HG03342 (cell line): ENCODE measurements around the gene PCDHA1.

ENCODE experiments used
- ATAC-seq: cut with Tn5 transposase; IDR thresholded peaks from one replicate; pipeline ENCODE4 v1.9.1; 2021; ENCODE audit warnings: mild to moderate bottlenecking, moderate library complexity; ENCODE audit not compliant: unreplicated experiment

Gene PCDHA1

DNA sequence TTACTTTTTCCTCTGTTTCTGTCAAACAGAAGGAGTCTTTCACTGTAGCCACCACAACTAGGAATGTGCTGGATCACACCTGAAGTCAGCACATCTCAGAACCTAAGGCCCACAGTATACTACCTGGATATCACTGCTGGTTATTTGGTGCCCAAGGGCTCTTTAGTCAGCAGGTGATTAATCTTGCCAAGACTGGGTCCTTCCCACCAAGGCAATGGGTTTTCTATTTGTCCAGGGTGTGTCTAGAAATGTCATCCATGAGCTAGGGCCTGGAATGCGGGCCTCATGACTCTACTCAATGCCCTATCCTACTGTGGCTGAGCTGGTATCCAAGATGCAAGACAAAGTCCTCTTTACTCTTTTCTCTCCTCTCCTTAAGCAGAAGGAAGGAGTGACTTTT is 130.4 kb downstream of the PCDHA1 start:
- no peak for ATAC-seq

- ATAC-seq: no peak
Measured at GRCh38 chr5:140923601-140924000, 137.7 kb downstream of the PCDHA1 start.

DNA sequence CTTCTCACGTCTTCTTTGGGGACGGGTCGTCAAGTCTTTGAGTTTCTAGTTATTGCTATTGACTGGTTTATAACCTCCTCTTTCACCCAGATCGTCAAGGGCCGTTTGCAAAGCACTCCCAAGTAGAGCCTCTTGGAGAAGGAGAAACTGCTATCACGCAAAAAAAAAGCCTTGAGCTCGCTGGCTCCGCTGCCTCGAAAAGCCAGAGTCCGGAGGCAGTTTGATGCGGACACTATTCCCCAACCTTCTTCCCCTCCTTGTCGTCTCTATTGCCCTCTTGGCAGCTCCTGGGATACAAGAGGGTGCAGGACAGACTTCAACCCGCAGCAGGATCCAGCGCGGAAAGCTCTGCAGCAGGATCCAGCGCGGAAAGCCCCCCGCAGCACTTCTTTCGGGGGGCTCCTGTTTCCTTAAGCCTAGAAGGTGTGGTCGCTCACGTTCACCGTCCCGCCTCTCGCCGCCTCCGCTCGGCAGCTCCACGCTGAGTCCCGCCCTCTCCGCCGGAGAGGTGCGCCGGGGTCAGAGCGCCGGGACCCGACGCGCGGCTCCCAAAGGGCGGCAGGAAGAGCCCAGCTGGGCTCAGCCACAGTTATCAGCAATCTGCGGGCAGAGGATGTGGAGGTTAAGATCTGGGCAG is 140.0 kb downstream of the PCDHA1 start, which contains the start of gene PCDHAC1:
Gene PCDHAC1 (plus strand): TSS at position 494 of the 637 bp plus-strand sequence. CDS start 594 bp downstream, outside the sequence.
- ATAC-seq: no peak

GRCh38 chr5:140926443-140927227 is 140.7 kb downstream of the PCDHA1 start:
- no peak for ATAC-seq

- ATAC-seq: no peak
Measured at GRCh38 chr5:140927228-140927573, 141.3 kb downstream of the PCDHA1 start.

DNA sequence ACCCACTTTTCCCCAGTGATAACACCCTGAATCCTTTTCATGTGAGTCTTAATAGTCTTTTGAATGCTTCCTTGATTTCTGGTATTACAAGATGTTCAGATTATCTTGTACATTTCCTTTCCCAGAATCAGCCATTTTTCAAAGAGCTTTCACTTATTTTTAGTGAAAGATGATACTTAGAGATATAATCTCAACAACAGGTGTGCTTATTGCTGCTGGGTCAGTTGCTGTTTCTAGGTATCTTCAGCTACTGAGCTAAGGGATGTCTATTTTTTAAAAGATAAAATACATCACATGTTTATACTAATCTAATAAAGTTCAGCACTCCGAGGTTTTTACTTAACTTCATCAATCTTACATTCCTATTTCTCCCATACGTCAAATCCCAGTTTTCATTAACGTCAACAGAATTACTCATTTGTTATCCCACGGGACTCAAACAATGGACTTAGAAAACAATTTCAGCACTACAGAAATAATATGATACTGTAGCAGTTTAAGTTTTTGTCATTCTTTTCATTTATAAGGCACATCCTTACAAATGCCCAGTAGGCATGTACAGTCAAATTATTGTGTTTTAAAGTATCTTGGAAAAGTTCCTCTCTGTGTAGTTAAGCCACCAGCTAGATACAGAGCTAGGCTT is 149.1 kb downstream of the PCDHA1 start:
- no peak for ATAC-seq

DNA sequence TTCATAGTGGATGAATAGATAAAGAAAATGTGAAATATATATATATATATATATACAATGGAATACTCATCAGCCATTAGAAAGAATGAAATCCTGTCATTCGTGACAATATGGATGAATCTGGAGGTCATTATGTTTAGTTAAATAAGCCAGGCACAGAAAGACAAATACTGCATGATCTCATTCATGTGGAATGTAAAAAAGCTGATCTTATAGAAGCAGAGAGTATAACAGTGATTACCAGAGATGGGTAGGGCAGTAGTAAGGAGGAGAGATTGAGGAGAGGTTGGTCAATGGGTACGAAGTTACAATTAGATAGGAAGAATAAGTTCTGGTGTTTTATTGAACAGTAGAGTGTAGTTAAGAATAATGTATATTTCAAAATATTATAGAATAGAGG is 160.6 kb downstream of the PCDHA1 start:
- ATAC-seq: no peak

DNA sequence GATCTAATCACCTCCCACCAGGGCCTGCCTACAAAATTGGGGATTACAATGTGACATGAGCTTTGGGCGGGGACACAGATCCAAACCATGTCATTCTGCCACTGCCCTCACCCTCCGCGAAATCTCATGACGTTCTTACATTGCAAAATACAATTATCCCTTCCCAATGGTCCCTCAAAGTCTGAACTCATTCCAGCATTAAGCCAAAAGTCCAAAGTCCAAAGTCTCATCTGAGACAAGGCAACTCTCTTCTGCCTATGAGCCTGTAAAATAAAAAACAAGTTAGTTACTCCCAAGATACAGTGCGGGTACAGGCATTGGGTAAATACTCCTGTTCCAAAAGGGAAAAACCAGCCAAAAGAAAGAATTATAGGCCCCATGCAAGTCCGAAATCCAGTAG is 165.7 kb downstream of the PCDHA1 start:
- no peak for ATAC-seq

- no peak for ATAC-seq
Measured at GRCh38 chr5:140953234-140953633, 167.3 kb downstream of the PCDHA1 start.

DNA sequence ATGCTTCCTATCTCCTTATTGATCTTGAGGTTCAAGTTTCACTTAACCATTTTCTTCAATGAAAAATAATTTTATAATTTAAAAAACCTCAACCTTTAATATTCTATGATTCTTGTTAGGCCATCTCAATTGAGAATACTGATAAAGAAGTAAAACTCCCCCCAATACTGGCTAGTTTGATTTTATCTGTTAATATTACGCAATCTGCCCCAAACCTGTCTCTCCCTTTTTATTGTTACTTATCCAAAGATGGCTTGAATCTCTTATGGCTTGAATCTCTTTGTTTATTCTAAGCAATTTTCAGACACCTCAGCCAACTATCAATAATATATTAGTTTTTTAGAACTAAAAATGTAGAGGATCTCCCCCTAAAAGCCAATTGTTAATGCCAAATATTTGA is 176.2 kb downstream of the PCDHA1 start:
- no peak for ATAC-seq

DNA sequence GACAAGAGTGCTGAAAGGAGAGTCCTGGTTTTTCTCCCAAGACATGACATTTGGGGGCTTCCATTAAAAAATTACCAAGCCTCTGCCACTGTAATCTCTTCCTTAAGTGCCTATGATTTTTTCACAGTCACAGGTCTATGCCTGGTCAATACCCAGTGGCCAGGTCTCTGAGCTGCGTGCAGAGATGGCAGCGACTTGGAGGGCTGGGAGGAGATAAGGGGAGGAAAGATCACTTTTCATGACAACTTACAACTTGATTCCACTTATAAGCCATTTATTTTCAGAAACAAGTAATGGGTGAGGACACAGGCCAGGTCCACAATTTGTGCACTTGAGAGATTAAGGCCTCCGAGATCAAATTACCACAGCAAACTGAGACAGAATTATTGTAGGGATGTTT is 178.4 kb downstream of the PCDHA1 start:
- ATAC-seq: no peak

DNA sequence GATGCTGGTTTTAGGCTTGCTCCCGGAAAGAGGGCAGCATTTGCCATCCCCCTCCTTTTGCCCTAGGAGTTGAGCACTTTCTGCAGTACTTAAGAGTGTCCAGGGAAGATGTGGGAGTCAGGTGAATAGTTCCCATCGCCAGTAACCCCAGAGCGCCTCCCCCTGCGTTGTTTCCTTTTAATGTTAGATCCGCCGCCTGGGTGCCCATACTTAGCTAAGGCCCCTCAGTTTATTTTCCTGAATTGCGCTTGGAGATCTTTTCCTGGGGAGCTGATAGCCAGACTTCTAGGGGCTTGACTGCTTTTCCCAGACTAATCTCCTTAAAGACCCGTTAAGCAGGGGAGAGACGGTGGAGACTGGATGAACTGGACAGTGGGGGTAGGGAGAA is 180.0 kb downstream of the PCDHA1 start:
- ATAC-seq: no peak

- no peak for ATAC-seq
Measured at GRCh38 chr5:140966293-140967225, 180.6 kb downstream of the PCDHA1 start, which contains the start of gene PCDHAC2. TSS of gene PCDHAC2 (plus strand) at chr5:140966476. CDS start at chr5:140966767, 291 bp downstream.

DNA sequence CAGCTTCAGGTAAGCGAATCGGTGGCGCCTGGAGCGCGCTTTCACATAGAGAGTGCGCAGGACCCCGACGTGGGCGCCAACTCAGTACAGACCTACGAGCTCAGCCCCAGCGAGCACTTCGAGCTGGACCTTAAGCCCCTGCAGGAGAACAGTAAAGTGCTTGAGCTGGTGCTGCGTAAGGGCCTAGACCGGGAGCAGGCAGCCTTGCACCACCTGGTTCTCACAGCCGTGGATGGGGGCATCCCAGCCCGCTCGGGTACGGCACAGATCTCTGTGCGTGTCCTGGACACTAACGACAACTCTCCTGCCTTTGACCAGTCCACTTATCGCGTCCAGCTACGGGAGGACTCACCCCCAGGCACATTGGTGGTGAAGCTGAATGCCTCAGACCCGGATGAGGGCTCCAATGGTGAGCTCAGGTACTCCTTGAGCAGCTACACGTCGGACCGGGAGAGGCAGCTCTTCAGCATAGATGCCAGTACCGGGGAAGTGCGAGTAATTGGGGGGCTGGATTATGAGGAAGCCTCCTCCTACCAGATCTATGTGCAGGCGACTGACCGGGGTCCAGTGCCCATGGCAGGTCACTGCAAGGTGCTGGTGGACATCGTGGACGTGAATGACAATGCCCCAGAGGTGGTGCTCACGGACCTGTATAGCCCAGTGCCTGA is 181.4 kb downstream of the PCDHA1 start:
- no peak for ATAC-seq

DNA sequence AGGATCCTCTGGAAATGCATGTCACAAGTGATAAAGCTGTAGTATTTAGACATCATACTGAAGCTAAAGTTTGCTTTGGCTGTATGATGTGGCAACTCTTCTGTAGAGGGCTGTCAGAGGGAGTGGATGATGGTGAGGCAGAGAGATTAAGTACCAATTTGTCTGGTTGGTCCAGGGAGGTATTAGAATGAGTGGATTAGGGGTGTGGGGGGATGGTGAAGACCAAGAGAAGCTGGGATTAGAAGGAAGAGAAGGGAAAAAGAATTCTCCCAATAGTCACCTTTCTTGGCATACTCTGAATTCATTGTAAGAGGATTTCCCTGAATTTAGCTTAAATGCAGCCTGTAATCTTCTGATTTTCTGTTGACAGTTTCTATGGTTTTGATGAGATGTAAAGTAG is 183.9 kb downstream of the PCDHA1 start:
- ATAC-seq: no peak

- ATAC-seq: no peak
Measured at GRCh38 chr5:140973550-140973949, 187.6 kb downstream of the PCDHA1 start.

GRCh38 chr5:140977003-140977402 is 191.1 kb downstream of the PCDHA1 start:
- ATAC-seq: no peak

DNA sequence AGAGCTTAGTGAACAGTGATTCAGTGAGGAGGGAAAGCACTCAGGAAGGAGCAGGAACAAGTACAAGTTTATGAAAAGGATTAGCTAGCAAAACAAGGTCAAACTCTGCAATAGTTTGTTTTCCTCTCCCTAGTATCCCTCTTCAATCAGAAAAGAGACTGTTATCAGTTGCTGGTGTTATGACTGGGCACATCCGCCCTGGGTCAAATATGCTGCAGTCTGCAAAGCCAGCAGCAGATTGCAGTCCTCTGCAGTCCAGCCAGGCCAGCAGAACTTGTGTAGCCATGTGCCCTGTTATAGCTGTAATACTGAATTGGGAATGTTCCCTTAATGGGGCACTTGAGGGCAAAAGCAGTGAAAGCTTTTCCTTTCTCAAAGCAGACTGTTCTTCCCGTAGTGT is 192.3 kb downstream of the PCDHA1 start:
- no peak for ATAC-seq

DNA sequence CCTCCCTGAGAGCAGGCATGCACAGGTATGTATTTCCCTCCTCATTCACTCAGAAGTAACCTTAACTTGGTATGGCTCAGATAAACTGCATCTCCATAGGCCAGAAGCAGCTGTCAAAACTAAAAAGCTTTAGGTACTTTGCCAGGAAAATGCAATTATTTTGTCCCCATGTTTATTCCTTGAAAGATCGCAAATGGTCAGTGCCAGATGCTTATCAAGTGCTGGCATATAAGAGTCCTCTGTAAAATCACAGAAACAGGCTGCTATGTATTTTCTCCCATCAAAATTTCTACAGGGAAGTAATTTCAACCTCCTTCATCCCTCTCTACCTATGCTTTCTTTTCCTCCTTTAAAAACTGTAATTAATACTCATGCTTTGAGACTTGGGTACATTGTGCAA is 193.0 kb downstream of the PCDHA1 start:
- ATAC-seq: no peak

DNA sequence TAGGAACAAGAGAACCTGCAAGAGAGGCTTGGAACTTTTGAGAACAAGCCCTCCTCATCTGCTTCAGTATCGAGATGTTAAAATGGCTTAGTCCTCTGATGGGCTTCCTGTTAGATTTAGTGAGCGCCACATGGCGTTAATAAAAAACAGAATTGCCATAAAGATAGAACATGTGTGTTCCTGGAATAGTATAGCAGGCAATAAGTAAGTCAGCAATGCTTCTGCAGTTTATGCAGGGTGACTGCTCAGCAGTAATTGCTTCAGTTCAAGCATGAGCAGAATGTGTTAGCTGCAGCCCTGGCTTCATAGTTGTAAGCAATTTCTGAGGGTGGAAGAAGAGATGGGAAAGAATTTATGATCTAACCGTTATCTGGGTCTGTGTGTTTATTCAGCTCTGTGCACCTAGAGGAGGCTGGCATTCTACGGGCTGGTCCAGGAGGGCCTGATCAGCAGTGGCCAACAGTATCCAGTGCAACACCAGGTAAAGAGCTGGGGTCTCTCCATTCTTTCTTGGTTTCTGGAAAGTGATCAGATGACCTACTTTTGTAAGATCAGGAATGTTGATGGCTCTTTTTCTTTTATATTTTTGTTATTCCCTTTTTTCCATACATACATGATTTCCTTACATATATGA is 196.3 kb downstream of the PCDHA1 start:
- no peak for ATAC-seq
